GM19023 (cell line): Measurements from ENCODE around the gene FCHO1.

Source experiments
- ATAC-seq: cut with Tn5 transposase; IDR thresholded peaks from one replicate; pipeline ENCODE4 v1.9.1; 2021; ENCODE audit warnings: mild to moderate bottlenecking, moderate library complexity; ENCODE audit not compliant: unreplicated experiment

The FCHO1 gene

GRCh38 chr19:17821190-17821589, 69.9 kb downstream of the FCHO1 start, which contains the start of gene INSL3:
TSS of gene INSL3 (minus strand) at chr19:17821519. CDS start at chr19:17821506, 13 bp downstream.
- no peak for ATAC-seq

GRCh38 chr19:17824339-17824738, 73.1 kb downstream of the FCHO1 start:
- no peak for ATAC-seq

DNA sequence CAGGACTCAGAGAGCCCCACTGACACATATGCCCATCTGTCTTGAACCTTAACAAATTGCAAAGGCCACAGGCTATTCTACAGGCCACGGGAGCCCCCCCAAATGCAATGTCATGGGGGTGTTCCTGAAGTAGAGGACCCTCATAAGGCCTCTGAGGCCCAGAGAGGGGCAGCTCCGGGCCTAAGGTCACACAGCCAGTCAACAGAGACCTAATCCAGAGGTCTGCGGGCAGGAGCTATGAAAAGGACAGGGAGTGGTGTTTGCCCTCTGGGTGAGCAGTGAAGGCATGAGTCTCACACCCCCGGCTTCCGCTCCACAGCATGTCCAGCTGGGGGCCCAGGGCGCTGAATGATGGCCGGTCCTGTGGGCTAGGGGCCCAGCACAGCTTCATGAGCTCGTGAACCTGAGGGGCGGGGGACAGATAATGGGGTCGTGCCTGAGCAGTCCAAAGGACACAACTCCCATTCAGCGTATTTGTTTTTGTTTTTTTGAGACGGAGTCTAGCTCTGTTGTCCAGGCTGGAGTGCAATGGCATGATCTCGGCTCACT, 75.3 kb downstream of the FCHO1 start:
- ATAC-seq, result no peak

DNA sequence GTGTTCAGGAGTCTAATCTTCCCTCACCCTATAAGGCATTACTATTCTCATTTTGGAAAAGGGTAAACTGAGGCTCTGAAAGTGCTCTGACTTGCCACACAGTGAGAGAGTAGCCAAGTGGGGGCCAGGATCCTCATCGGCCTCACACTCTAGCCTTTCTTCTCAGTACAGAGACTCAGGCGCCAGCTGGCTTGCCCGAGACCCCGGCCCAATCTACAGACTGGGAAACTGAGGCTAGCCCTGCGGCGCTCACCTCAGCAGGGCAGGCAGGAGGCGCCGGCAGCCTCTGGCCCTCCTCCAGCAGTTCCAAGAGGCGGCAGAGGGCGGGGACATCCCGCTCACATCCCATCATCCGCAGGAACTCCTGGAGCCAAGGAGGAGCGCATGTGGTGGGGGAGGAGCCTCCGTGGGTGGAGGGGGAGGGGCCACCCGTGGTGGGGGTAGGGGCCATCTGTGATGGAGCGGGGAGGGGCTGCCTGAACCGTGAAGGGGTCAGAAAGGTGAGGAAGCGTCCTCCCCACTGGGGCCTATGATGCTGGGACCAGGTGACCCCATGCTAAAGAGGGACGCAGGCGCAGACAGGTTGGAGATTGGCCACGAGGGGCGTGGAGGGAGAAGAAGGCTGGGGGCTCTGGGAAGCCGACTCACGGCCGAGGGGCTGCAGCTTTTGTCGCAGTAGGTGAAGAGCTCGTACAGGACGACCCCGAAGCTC, 78.7 kb downstream of the FCHO1 start:
- ATAC-seq, result no peak

GRCh38 chr19:17830567-17831418, 79.5 kb downstream of the FCHO1 start:
- ATAC-seq, result no peak

DNA sequence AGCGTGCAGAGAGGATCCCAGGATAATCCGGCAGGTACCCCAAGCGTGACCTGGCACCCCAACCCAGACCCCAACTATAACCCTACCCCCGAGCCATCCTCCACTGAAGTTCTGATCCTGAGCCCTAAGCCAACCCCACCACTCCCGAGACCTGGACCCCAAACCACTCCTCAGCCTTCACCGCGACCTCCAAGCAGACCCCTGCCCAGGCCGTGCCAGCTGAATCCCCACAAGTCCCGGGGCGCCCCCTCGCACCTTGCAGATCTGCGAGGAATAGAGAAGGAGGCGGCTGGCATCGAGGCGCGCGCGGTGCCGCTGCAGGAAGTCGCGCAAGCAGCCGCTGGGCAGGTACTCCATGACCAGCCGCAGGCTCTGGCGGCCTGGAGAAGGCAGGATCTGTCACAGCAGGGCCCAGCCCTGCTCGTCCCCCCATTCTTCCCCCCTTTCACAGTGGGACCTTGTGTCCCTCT, 80.2 kb downstream of the FCHO1 start:
- ATAC-seq, result no peak

DNA sequence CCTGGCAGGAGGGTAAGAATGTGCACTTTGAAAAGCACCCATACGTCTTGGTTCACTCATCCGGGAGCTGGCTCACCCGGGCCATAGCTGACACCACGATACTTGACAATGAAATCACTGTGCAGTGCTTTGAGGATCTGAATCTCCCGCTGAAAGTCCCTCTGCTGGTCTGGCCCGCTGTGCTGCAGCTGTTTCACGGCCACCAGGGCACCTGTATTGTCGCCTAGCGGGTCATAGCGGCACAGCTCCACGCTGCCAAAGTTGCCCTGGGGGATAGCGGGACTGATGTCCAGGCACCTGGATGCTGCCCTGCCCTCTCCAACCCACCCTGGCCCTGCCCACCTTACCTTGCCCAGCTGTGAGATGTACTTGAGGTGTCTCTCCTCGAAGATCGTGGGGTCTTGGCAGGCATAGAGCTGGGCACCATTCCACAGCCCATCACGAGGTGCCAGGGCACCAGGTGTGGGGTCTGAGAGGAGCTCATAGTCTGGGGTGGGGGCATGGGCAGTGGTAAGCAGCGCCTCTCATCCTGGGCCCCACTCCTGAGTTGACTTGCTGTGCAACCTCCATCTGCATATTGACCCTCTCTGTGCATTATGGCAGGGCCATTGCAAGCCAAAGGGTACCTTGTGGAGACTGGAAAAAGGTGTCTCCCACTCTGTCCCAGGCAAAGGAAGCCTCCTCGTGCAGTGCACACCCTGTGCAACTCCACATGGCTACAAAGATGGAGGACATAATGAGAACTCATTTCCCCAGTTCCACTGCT, 81.3 kb downstream of the FCHO1 start:
- no peak for ATAC-seq

DNA sequence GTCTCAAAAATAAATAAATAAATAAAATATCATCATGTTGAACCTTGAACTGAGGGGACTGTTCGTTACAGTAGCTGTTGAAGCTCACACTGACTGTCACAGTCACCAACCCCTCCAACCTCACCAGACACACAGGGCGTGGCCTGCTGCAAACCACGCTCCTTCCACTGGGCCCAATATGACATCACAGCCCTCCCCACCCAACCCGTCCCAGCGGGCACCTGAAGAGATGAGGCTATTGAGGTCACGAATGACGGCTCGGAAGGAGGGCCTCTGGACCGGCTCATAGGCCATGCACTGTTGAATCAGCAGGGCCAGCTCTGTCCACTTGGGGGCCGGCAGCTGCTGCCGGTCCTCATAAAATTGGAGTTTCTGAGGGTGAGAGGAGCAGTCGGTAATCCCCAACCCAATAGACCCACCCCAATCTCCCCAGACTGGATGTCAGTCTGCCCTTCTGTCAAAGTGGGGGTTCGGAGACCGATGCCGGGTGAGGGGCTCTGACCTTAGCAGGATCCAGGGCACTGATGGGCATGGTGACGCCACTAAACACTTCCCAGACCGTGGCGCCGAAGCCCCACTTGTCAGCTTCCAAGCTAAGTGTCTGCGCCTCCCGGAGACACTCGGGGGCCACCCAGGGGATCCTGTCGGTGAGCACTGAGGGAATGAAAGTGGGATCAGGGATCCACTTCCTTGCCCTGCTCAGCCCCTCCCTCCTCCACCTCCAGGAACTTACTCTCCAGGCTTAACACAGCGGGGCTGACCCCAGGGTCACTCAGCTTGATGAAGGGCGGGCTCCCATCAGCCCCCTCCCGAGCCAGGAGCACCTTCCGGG, 83.3 kb downstream of the FCHO1 start:
- ATAC-seq, result no peak

DNA sequence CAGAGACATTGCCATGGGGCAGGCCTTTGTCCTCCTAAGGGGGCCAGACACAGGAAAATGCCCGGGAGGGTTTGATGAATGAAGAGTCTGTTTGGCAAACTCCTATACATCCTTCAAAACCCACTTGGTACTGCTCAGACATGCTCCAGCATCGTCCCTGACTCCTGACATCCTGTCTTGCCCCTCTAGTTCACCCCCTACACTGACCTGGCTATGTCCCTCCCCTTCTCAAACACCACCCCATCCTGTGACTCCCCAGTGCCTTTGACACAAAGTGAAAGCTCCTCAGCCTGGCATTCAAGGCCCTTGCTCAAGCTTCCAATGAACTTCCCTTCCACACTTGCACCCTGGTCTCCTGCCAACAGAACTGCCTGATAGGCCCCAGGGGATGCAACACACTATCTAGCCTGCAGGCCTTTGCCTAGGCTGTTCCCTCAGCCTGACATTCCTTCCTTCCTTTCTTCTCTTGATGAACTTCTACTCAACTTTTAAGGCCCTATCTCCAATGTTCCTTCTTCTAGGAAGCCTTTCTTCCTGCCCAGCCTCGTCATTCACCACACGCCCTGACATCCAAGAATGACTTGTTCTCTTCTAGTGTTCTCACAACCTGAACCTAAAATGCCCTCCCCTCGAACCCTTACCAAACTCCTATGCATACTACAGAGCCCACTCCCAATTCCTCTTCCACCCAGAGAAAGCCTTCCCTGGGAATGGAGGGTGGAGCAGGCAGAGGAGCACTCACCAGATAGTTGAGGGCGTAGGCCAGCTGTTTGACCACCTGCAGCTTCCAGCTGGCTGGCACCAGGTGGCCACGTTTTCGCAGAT, 84.1 kb downstream of the FCHO1 start:
- no peak for ATAC-seq

GRCh38 chr19:17836530-17836929, 85.3 kb downstream of the FCHO1 start:
- ATAC-seq, result no peak

DNA sequence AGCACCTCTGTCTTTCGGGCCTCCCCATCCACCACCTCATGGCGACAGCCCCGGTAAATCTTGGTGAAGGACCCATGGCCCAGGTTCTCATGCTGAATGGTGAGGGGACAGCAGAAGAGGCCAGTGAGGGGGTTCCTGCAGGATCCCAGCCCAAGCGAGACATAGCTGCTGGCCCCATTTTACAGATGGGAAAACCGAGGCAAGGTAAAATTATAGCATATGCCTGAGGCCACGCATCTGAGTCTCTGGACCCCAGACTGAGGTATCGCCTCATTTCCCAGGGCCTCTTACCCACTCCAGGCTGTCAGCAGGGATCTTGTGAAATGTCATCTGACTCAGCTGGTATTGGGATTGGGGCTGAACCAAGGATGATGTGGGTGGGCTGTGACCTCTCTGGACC, 86.7 kb downstream of the FCHO1 start:
- ATAC-seq, result no peak
